Stimulated activated naive B cell treated with anti-CD40 and anti-IgM and Interleukin-4, amounts not matched to agents 10 μg/mL and 1 μg/mL and 100 μg/mL, for 72 hours (primary cell): ENCODE results near the gene TGFBR3L.
A peak's percentile ranks its signal among the peaks of the same experiment; 100 is the strongest.
"Not testable (repeated sequence)": the region's sequence is repeated elsewhere in the genome, so short reads cannot be mapped to it uniquely, and the experiment has no call there.

Source experiments
- ATAC-seq, 2 donors: fragments of 150-1000 bp; cut with Tn5 transposase; replicated peaks; 2 replicates each; pipeline ENCODE4 v1.10.0; 2021; ENCODE audit warnings: moderate library complexity in 1 of 2
- DNase-seq: peaks from one replicate; pipeline ENCODE4 v3.0.0; 2021
- H3K27ac Mint-ChIP-seq: one replicate; pipeline ENCODE4 v1.8.0; 2022; ENCODE audit warnings: mild to moderate bottlenecking, mixed read lengths
- H3K27me3 Mint-ChIP-seq, 2 donors: one replicate each; pipeline ENCODE4 v1.8.0; 2022; ENCODE audit warnings: mixed read lengths in 2 of 2
- H3K36me3 Mint-ChIP-seq, 2 donors: one replicate each; pipeline ENCODE4 v1.8.0; 2022; ENCODE audit warnings: mixed read lengths in 2 of 2, mild to moderate bottlenecking in 1 of 2
- H3K4me1 Mint-ChIP-seq, 2 donors: one replicate each; pipeline ENCODE4 v1.8.0; 2022; ENCODE audit warnings: mixed read lengths in 2 of 2, mild to moderate bottlenecking in 1 of 2
- H3K4me3 Mint-ChIP-seq, 2 donors: one replicate each; pipeline ENCODE4 v1.8.0; 2022; ENCODE audit warnings: mild to moderate bottlenecking in 2 of 2, mixed read lengths in 2 of 2, moderate library complexity in 1 of 2
- H3K9me3 Mint-ChIP-seq, 2 donors: one replicate each; pipeline ENCODE4 v1.8.0; 2022; ENCODE audit warnings: mixed read lengths in 2 of 2, mild to moderate bottlenecking in 1 of 2

Gene TGFBR3L

DNA sequence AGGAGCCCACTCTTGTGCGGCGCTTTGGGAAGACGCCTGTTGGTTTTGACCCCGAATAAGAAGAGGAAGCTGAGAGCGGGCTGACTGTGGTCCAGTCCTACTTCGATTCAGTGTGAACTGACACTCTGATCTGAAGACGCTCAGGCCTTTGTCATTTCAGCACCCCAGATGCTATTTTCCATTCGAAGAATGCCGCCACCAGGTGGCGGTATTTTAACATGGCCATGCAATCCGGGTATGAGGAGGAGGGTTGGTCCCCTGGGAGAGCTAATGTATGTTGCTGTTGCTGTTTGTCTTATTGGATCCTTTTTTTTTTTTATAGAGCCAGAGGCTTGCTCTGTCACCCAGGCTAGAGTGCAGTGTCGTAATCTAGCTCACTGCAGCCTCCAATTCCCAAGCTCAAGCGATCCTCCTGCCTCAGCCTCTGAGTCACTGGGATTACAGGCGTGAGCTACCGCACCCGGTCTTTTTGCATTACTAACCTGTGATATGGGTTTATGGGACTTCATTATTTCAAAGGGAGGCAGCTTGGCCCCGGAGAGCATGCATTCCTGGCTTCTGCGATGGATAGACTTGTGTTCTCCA, 29.6 kb downstream of the TGFBR3L start:
- Mint-ChIP-seq H3K36me3 (peaks cover 8 to 15% of the 10 kb centered on the region in 2 donors), H3K4me1 (peaks cover 14 to 45% of the 10 kb centered on the region in 2 donors), H3K9me3 (no peaks in the 10 kb centered on the region), H3K27me3 (no peaks in the 10 kb centered on the region), H3K4me3 (peak overlapping the region; percentile 91 to 92), H3K27ac (peak overlapping the region; percentile 99)
- ATAC-seq: peak; percentile 57 to 63
- DNase-seq: peak; percentile 82

- Mint-ChIP-seq H3K36me3 (peaks cover 0 to 4% of the 10 kb centered on the region in 2 donors), H3K27me3 (no peaks in the 10 kb centered on the region), H3K9me3 (no peaks in the 10 kb centered on the region), H3K4me3 (no peak overlapping the region), H3K4me1 (peaks cover 9 to 28% of the 10 kb centered on the region in 2 donors), H3K27ac (no peak overlapping the region)
- ATAC-seq (no peak), DNase-seq (no peak)
Observed at GRCh38 chr19:7947939-7948338, 33.3 kb downstream of the TGFBR3L start.

GRCh38 chr19:7953060-7953459, 38.4 kb downstream of the TGFBR3L start:
- Mint-ChIP-seq H3K27ac (no peak overlapping the region), H3K27me3 (no peaks in the 10 kb centered on the region), H3K4me1 (peaks cover 0 to 5% of the 10 kb centered on the region in 2 donors), H3K9me3 (no peaks in the 10 kb centered on the region), H3K4me3 (no peak overlapping the region), H3K36me3 (peaks cover 11 to 14% of the 10 kb centered on the region in 2 donors)
- ATAC-seq (no peak), DNase-seq (no peak)

DNA sequence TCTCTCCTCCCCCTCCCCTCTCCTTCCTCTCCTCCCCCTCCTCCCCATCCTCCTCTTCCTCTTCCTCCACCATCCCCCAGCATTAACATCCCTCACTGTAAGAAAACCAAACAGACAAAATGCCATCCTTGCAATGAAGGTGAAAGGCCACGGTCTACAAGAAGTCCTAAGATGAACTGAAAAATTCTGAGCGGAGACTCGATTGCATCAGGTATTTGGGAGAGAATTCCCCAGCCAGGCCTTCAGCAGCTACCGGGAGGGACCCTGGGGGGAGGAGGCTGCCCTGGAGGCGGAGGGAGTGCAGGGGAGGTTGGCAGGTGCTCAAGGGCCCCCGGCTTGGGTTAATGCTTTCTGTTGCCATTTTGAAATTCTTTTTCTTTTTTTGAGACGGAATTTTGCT, 38.9 kb downstream of the TGFBR3L start:
- Mint-ChIP-seq H3K4me1 (peaks cover 0 to 5% of the 10 kb centered on the region in 2 donors), H3K27ac (peak overlapping the region; percentile 17), H3K27me3 (no peaks in the 10 kb centered on the region), H3K4me3 (no peak overlapping the region), H3K36me3 (peaks cover 13 to 18% of the 10 kb centered on the region in 2 donors), H3K9me3 (no peaks in the 10 kb centered on the region)
- no peak for ATAC-seq
- no peak for DNase-seq

- H3K36me3 Mint-ChIP-seq: peaks cover 16 to 18% of the 10 kb centered on the region in 2 donors
- H3K9me3 Mint-ChIP-seq: no peaks in the 10 kb centered on the region
- no peak for ATAC-seq
- peaks cover 0 to 5% of the 10 kb centered on the region in 2 donors for H3K4me1 Mint-ChIP-seq
- DNase-seq: no peak
- no peak overlapping the region for H3K27ac Mint-ChIP-seq
- H3K27me3 Mint-ChIP-seq: no peaks in the 10 kb centered on the region
- no peak overlapping the region for H3K4me3 Mint-ChIP-seq
Observed at GRCh38 chr19:7955696-7956095, 41.1 kb downstream of the TGFBR3L start.

DNA sequence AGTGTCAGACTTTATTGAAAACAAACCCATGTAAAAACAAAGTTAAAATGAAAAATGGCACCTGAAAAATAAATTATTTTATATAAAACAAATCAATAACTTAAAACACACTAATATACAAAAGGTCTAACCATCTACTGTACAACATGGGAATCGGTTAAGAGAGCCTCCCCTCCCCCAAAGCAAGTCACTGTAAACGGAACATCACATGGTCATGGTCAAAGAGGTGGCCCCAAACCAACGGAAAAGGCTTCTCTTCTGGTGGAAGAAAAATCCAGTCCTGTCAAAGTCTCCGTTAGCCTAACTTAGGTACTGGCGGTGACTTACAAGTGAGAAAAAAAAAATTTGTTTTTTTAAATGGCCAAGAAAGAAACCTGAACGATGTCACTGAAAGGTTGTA, 44.6 kb downstream of the TGFBR3L start:
- H3K4me3 Mint-ChIP-seq: no peak overlapping the region
- H3K27ac Mint-ChIP-seq: no peak overlapping the region
- no peaks in the 10 kb centered on the region for H3K27me3 Mint-ChIP-seq
- DNase-seq (no peak), ATAC-seq (no peak)
- no peaks in the 10 kb centered on the region for H3K9me3 Mint-ChIP-seq
- peaks cover 20 to 31% of the 10 kb centered on the region in 2 donors for H3K36me3 Mint-ChIP-seq
- H3K4me1 Mint-ChIP-seq: peaks cover 0 to 3% of the 10 kb centered on the region in 2 donors

GRCh38 chr19:7961082-7961481, 46.5 kb downstream of the TGFBR3L start:
- not testable (repeated sequence) for H3K4me3 Mint-ChIP-seq, H3K27me3 Mint-ChIP-seq, H3K27ac Mint-ChIP-seq, DNase-seq, H3K9me3 Mint-ChIP-seq, H3K4me1 Mint-ChIP-seq, ATAC-seq
- peaks cover 25 to 38% of the 10 kb centered on the region in 2 donors for H3K36me3 Mint-ChIP-seq

- no peaks in the 10 kb centered on the region for H3K9me3 Mint-ChIP-seq
- H3K4me1 Mint-ChIP-seq: no peaks in the 10 kb centered on the region
- H3K4me3 Mint-ChIP-seq: no peak overlapping the region
- no peak overlapping the region for H3K27ac Mint-ChIP-seq
- DNase-seq (no peak), ATAC-seq (no peak)
- H3K27me3 Mint-ChIP-seq: no peaks in the 10 kb centered on the region
- H3K36me3 Mint-ChIP-seq: peaks cover 27 to 43% of the 10 kb centered on the region in 2 donors
Observed at GRCh38 chr19:7961920-7962626, 47.4 kb downstream of the TGFBR3L start.

DNA sequence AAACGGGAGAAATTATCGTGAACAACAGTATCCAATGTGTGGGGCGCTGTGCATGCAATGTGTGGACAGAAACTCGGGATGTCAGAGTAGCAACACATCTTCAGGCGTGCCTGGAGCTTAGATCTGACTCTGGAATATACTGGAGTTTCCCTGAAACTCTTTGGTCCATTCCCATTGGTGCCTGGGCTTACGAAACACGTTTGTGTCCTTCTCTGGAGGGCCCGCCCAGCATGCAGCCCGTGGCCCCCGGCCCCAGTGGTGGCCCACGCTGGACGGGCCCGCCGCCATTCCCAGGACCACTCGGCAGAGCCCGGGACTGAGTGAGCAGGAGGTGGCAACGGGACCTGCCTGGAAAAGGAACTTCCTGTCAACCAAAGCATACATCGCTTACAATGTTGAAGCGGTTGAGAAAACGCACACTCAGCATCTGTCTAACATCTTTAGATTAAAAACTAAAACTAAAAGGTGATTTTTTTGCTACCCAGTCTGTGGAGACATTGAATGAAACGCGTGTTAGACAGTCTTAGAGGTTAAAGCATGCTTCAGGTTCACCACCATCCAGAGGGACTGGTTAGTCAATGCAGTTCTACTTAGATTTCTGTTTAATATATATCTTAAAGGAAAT, 48.1 kb downstream of the TGFBR3L start:
- peaks cover 28 to 45% of the 10 kb centered on the region in 2 donors for H3K36me3 Mint-ChIP-seq
- H3K4me3 Mint-ChIP-seq: no peak overlapping the region
- H3K27ac Mint-ChIP-seq: no peak overlapping the region
- no peaks in the 10 kb centered on the region for H3K9me3 Mint-ChIP-seq
- no peaks in the 10 kb centered on the region for H3K27me3 Mint-ChIP-seq
- DNase-seq (no peak), ATAC-seq (no peak)
- H3K4me1 Mint-ChIP-seq: no peaks in the 10 kb centered on the region

DNA sequence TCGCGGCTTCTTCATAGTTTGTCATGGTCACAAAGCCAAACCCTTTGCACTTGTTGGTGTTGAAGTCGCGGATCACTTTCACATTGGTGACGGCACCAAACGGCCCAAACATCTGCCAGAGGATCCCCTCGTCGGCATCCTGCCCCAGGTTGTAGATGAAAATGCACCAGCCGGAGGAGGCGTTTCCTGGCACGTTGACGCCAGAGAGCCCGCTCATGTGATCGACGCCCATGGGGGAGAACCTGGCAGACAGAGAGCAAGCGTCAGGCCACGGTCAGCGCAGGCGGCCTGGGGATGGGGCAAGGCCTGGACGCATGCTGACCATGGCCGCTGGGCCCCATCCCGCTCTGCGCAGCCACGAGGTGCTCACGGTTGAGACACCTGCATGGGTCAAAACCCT, 48.9 kb downstream of the TGFBR3L start:
- ATAC-seq (no peak), DNase-seq (no peak)
- Mint-ChIP-seq H3K36me3 (peaks cover 26 to 43% of the 10 kb centered on the region in 2 donors), H3K27ac (no peak overlapping the region), H3K4me1 (no peaks in the 10 kb centered on the region), H3K9me3 (no peaks in the 10 kb centered on the region), H3K27me3 (no peaks in the 10 kb centered on the region), H3K4me3 (no peak overlapping the region)

DNA sequence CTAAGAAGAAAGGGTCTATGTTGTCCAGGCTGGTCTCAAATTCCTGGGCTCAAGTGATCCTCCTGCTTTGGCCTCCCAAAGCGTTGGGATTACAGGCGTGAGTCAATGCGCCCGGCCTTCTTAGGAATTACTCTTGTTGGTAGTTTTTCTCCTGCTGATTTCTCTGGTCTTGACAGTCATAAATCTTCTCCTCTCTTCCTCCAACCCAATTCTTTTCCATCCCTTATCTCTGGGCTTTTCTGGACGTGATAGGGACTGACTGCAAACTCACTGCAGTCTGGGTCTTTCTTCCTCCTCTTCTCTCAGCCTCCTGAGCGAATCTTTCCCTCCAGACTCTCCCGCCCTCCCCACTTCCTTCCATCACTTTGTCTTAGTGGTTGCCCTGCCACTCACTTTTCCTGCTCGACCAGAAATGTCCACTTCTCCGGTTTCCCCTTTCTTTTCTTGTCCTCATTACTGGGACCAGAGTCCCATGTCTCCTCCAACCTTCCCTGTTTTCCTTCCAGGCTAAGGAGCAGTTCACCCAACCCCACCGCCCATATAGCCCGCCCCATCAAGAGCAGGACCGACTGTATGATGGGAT, 50.7 kb downstream of the TGFBR3L start:
- ATAC-seq (no peak), DNase-seq (no peak)
- Mint-ChIP-seq H3K27me3 (no peaks in the 10 kb centered on the region), H3K36me3 (peaks cover 32 to 49% of the 10 kb centered on the region in 2 donors), H3K27ac (no peak overlapping the region), H3K4me1 (no peaks in the 10 kb centered on the region), H3K9me3 (no peaks in the 10 kb centered on the region), H3K4me3 (no peak overlapping the region)

- no peak for DNase-seq
- Mint-ChIP-seq H3K4me1 (no peaks in the 10 kb centered on the region), H3K9me3 (no peaks in the 10 kb centered on the region), H3K27me3 (no peaks in the 10 kb centered on the region), H3K4me3 (no peak overlapping the region), H3K27ac (peak overlapping the region; percentile 76), H3K36me3 (peaks cover 37 to 48% of the 10 kb centered on the region in 2 donors)
- ATAC-seq: no peak
Observed at GRCh38 chr19:7965921-7966665, 51.5 kb downstream of the TGFBR3L start.

DNA sequence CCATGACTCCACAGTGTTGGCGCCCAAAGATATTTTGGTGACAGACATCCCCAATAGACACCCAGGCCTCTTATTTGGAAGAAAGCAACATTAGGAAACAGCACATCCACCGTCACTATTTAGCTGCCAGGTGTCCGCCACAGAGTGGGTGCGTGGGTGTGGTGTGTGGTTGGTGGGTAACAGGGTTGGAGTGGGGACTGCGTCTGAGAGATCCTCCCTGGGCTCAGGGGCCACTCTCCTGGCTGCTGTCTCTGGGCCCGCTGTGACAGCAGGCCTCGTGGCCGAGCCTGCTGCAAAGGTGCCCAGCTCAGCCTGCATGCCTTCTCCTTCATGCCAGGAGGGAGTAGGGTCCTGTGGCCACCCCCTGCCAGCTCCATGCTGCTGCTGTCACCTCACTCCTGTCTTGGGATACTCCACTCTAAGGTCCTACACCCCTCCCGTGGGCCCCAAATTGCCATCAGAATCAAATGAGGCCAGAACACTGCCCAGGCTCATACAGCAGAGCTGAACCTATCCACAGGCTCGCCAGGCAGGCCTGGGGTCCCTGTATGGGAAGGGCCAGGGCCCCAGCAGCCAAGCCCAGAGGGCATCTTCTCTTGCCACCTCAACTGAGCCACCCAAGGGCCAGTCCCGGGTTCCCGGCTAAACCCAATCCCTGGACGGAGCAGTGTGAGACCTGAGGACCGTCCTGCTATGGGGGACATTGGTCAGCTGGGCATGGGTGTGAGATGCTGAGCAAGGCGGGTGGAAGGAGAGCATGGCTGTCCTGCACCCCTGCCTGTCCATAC, 53.6 kb downstream of the TGFBR3L start:
- Mint-ChIP-seq H3K27ac (no peak overlapping the region), H3K36me3 (peaks cover 36 to 38% of the 10 kb centered on the region in 2 donors), H3K4me3 (no peak overlapping the region), H3K9me3 (no peaks in the 10 kb centered on the region), H3K4me1 (no peaks in the 10 kb centered on the region), H3K27me3 (no peaks in the 10 kb centered on the region)
- DNase-seq (no peak), ATAC-seq (no peak)
